HCT116 (cell line): ENCODE data around the gene RPL13A. TPM values are rescaled to one million over a fixed set of nuclear protein-coding genes. Genes with fewer than 3 reads are reported as not detected.

Experiments used
- ATAC-seq: fragments of 200-7000 bp; cut with Tn5 transposase; 2 replicates; pipeline ENCODE4 v1.9.1; 2020; ENCODE audit warnings: mild to moderate bottlenecking, moderate library complexity
- BruUV-seq: library from RNA; stranded (reverse); fragments of 400-500 nt; replicated peaks from 2 replicates; lab custom pipeline; 2021; lab: Mats Ljungman, UMichigan
- CTCF ChIA-PET: fragments of 300-600 bp; sonication (Branson Sonifier 250); formaldehyde crosslinking; loops from one replicate; lab custom pipeline; 2021; ENCODE audit warnings: antibody characterized with exemption; lab: Charles Lee
- POLR2A ChIA-PET: fragments of 300-600, 350-600 bp; sonication (Branson Sonifier 250); formaldehyde crosslinking; loops from one replicate; lab custom pipeline; 2021; ENCODE audit warnings: antibody characterized with exemption; lab: Charles Lee
- RAD21 ChIA-PET, 2 experiments: fragments of 300-600 bp; sonication (Branson Sonifier 250); formaldehyde crosslinking; loops; one replicate each; lab custom pipeline; 2023; ENCODE audit warnings: low total read pairs in 2 of 2; ENCODE audit not compliant: uncharacterized antibody in 2 of 2, unreplicated experiment in 2 of 2, low non-redundant PET in 1 of 2; lab: Charles Lee
- DNase-seq: peaks from one replicate; pipeline ENCODE4 v3.0.0-alpha.2; 2010; ENCODE audit warnings: low read depth, low spot score
- H2AFZ ChIP-seq: fragments of 200-600 bp; shearing (Covaris generic), sonication (generic); 2 replicates; pipeline ENCODE4 v1.6.1; 2017; ENCODE audit warnings: low read depth, mixed run types, mixed read lengths, antibody characterized with exemption, low read length; ENCODE audit not compliant: poor library complexity, severe bottlenecking
- H3K27ac ChIP-seq: 2 replicates; pipeline ENCODE4 v1.5.1; 2012; ENCODE audit warnings: low read depth, low read length
- H3K27me3 ChIP-seq: fragments of 200-600 bp; sonication (generic); 2 replicates; pipeline ENCODE4 v1.6.1; 2016; ENCODE audit warnings: mixed run types, low read length, mixed read lengths; ENCODE audit not compliant: insufficient read depth
- H3K36me3 ChIP-seq, 2 experiments: fragments of 200-500 bp in 1 of 2; fragments of 200-600 bp in 1 of 2; sonication (Bioruptor generic) in 1 of 2; sonication (generic) in 1 of 2; 2 replicates each; pipeline versions ENCODE4 v1.5.1 to v1.6.1; 2014 to 2016; ENCODE audit warnings: low read length in 2 of 2, inconsistent platforms in 1 of 2, mixed read lengths in 1 of 2, mixed run types in 1 of 2; ENCODE audit not compliant: insufficient read depth in 2 of 2, control insufficient read depth in 1 of 2
- H3K4me1 ChIP-seq, 2 experiments: fragments of 200-600 bp in 1 of 2; sonication (generic) in 1 of 2; 2 replicates each; pipeline versions ENCODE4 v1.5.1 to v1.6.1; 2012 to 2017; ENCODE audit warnings: low read length in 2 of 2, inconsistent platforms in 1 of 2, mild to moderate bottlenecking in 1 of 2, mixed read lengths in 1 of 2, mixed run types in 1 of 2, moderate library complexity in 1 of 2; ENCODE audit not compliant: insufficient read depth in 2 of 2, control insufficient read depth in 1 of 2
- H3K4me2 ChIP-seq: fragments of 200-600 bp; sonication (generic); 2 replicates; pipeline ENCODE4 v1.6.1; 2017; ENCODE audit warnings: mixed run types, low read length, mixed read lengths
- H3K4me3 ChIP-seq, 2 experiments: fragments of 200-600 bp in 1 of 2; sonication (generic) in 1 of 2; replicated peaks in 1 of 2; 2 replicates each; pipeline ENCODE4 v1.5.1; 2011 to 2016; ENCODE audit warnings: low read length in 2 of 2, control low read depth in 1 of 2, low read depth in 1 of 2, mild to moderate bottlenecking in 1 of 2, mixed read lengths in 1 of 2, mixed run types in 1 of 2
- H3K79me2 ChIP-seq: fragments of 200-600 bp; sonication (generic); 2 replicates; pipeline ENCODE4 v1.6.1; 2017; ENCODE audit warnings: mild to moderate bottlenecking, mixed run types, low read length, moderate library complexity, mixed read lengths; ENCODE audit not compliant: insufficient read depth
- H3K9ac ChIP-seq: fragments of 200-600 bp; sonication (generic); 2 replicates; pipeline ENCODE4 v1.6.1; 2016; ENCODE audit warnings: low read length, mixed read lengths
- H3K9me2 ChIP-seq: fragments of 200-600 bp; sonication (generic), shearing (Covaris generic); 2 replicates; pipeline ENCODE4 v1.6.1; 2017; ENCODE audit warnings: mixed run types, mild to moderate bottlenecking, moderate library complexity; ENCODE audit not compliant: insufficient read depth
- H3K9me3 ChIP-seq, 2 experiments: fragments of 200-500 bp in 1 of 2; fragments of 200-600 bp in 1 of 2; sonication (Bioruptor generic) in 1 of 2; sonication (generic) in 1 of 2; 2 replicates each; pipeline ENCODE4 v1.6.1; 2014 to 2017; ENCODE audit warnings: low read length in 2 of 2, mixed read lengths in 2 of 2, inconsistent platforms in 1 of 2, low read depth in 1 of 2, mild to moderate bottlenecking in 1 of 2, mixed run types in 1 of 2, moderate library complexity in 1 of 2; ENCODE audit not compliant: control insufficient read depth in 1 of 2, insufficient read depth in 1 of 2
- H4K20me1 ChIP-seq: fragments of 200-600 bp; sonication (generic), shearing (Covaris generic); 2 replicates; pipeline ENCODE4 v1.6.1; 2017; ENCODE audit warnings: mixed run types, mild to moderate bottlenecking, moderate library complexity; ENCODE audit not compliant: insufficient read depth
- CBX3 ChIP-seq: IDR thresholded peaks from 2 replicates; pipeline ENCODE4 v1.6.1; 2012; ENCODE audit warnings: low read depth
- EGR1 ChIP-seq: IDR thresholded peaks from 2 replicates; pipeline ENCODE4 v1.6.1; 2012; ENCODE audit warnings: low read depth
- ELF1 ChIP-seq: IDR thresholded peaks from 2 replicates; pipeline ENCODE4 v1.6.1; 2012; ENCODE audit warnings: low read depth, borderline replicate concordance
- EZH2 ChIP-seq: fragments of 200-600 bp; sonication (generic); IDR thresholded peaks from 2 replicates; pipeline ENCODE4 v1.6.1; 2017; ENCODE audit warnings: antibody characterized with exemption, mixed run types
- JUND ChIP-seq: IDR thresholded peaks from 2 replicates; pipeline ENCODE4 v1.6.1; 2012
- MAX ChIP-seq: IDR thresholded peaks from 2 replicates; pipeline ENCODE4 v1.6.1; 2012
- POLR2AphosphoS5 ChIP-seq: IDR thresholded peaks from 2 replicates; pipeline ENCODE4 v1.6.1; 2011; ENCODE audit warnings: mild to moderate bottlenecking, low read depth, low read length, moderate library complexity
- RAD21 ChIP-seq: IDR thresholded peaks from 2 replicates; pipeline ENCODE4 v1.6.1; 2012; ENCODE audit warnings: low read depth, mild to moderate bottlenecking
- SP1 ChIP-seq: IDR thresholded peaks from 2 replicates; pipeline ENCODE4 v1.6.1; 2012; ENCODE audit warnings: low read depth
- ZFX ChIP-seq: fragments of 450-650 bp; IDR thresholded peaks from 2 replicates; pipeline ENCODE4 v1.6.1; 2017
- intact Hi-C: fragments of 100-400 bp; cut with micrococcal nuclease; formaldehyde crosslinking; loops from 2 replicates; pipeline ENCODE4 v1.10.0; 2022
- total RNA-seq: library from RNA; stranded (reverse); gene quantifications from one replicate; pipeline ENCODE4 v1.2.1, GENCODE V29; 2021; ENCODE audit not compliant: unreplicated experiment
- TF ChIP-seq, protein P1 (sequence below), 3 experiments: fragments of 200-600 bp in 1 of 3; sonication (generic) in 1 of 3; IDR thresholded peaks in 2 of 3; conservative IDR thresholded peaks in 1 of 3; 2 replicates each; pipeline ENCODE4 v1.5.1; 2012 to 2017; ENCODE audit warnings: low read depth in 2 of 3, low read length in 2 of 3, antibody characterized with exemption in 1 of 3, borderline replicate concordance in 1 of 3, control low read depth in 1 of 3, mild to moderate bottlenecking in 1 of 3, mixed read lengths in 1 of 3, mixed run types in 1 of 3, moderate library complexity in 1 of 3; ENCODE audit not compliant: insufficient read depth in 1 of 3
- TF ChIP-seq, protein P2 (sequence below): IDR thresholded peaks from 2 replicates; pipeline ENCODE4 v1.6.1; 2012; ENCODE audit warnings: low read depth
- TF ChIP-seq, protein P3 (sequence below): IDR thresholded peaks from 2 replicates; pipeline ENCODE4 v1.6.1; 2011; ENCODE audit warnings: mild to moderate bottlenecking, low read length, moderate library complexity; ENCODE audit not compliant: insufficient replicate concordance; ENCODE audit errors: extremely low read depth

RPL13A gene
- total RNA-seq, 1 experiment from 2014 or later, result 3,719 TPM

DNA sequence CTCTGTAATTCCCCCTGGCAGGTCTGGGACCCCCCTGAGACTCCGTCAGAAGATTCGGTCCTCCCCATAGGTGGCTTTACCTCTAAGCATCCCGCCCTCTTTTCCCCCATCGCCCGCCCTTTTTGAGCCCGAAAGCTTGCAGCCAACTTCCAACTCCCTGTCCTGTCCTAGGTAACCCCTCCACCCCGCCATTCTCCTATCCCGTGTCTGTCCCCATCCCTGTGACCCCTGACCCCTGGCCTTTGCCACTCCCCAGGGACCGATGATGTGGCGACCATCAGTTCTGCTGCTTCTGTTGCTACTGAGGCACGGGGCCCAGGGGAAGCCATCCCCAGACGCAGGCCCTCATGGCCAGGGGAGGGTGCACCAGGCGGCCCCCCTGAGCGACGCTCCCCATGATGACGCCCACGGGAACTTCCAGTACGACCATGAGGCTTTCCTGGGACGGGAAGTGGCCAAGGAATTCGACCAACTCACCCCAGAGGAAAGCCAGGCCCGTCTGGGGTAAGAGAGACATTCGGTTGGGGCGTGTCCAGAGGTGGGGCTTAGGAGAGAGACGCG is 40.9 kb downstream of the RPL13A start:
- ChIA-PET POLR2A (no interaction called here), RAD21 (no interaction called here), CTCF (no interaction called here)
- no peak for ATAC-seq
- no peak for DNase-seq
- Histone ChIP-seq H3K4me2 (no peak overlapping the region), H3K9me3 (no peaks in the 10 kb centered on the region), H3K27ac (no peak overlapping the region), H3K36me3 (no peaks in the 10 kb centered on the region), H3K27me3 (no peaks in the 10 kb centered on the region)
- BruUV-seq, result no TSS peak
- intact Hi-C loops, result no loop called here
- no peak for TF ChIP-seq ELF1
- TF ChIP-seq, all 23 proteins: peak for 0
- H2AFZ ChIP-seq, result no peak overlapping the region
- H3K4me3 ChIP-seq, result no peak overlapping the region
- no peak overlapping the region for H3K9ac ChIP-seq
- peaks cover 0 to 2% of the 10 kb centered on the region in 2 experiments; a peak in 1 of 4 replicates for H3K4me1 ChIP-seq
- no peaks in the 10 kb centered on the region for H3K79me2 ChIP-seq
- no peaks in the 10 kb centered on the region for H4K20me1 ChIP-seq
- no peaks in the 10 kb centered on the region for H3K9me2 ChIP-seq

- Histone ChIP-seq H3K4me3 (no peak overlapping the region), H4K20me1 (no peaks in the 10 kb centered on the region), H3K27ac (no peak overlapping the region), H3K4me1 (peaks cover 0 to 10% of the 10 kb centered on the region in 2 experiments; a peak in 1 of 4 replicates), H2AFZ (no peak overlapping the region), H3K36me3 (no peaks in the 10 kb centered on the region), H3K9me2 (no peaks in the 10 kb centered on the region), H3K27me3 (no peaks in the 10 kb centered on the region), H3K4me2 (no peak overlapping the region), H3K9ac (no peak overlapping the region), H3K9me3 (no peaks in the 10 kb centered on the region), H3K79me2 (no peaks in the 10 kb centered on the region)
- POLR2A ChIA-PET, result no interaction called here
- RAD21 ChIA-PET, result no interaction called here
- DNase-seq (no peak), ATAC-seq (no peak)
- intact Hi-C loops, result no loop called here
- CTCF ChIA-PET, result no interaction called here
- no TSS peak for BruUV-seq
- no peak for TF ChIP-seq MAX
- TF ChIP-seq SP1, result no peak
- no peak for TF ChIP-seq ZFX
- TF ChIP-seq JUND, result no peak
- TF ChIP-seq POLR2AphosphoS5, result no peak
- TF ChIP-seq, protein P1, sequence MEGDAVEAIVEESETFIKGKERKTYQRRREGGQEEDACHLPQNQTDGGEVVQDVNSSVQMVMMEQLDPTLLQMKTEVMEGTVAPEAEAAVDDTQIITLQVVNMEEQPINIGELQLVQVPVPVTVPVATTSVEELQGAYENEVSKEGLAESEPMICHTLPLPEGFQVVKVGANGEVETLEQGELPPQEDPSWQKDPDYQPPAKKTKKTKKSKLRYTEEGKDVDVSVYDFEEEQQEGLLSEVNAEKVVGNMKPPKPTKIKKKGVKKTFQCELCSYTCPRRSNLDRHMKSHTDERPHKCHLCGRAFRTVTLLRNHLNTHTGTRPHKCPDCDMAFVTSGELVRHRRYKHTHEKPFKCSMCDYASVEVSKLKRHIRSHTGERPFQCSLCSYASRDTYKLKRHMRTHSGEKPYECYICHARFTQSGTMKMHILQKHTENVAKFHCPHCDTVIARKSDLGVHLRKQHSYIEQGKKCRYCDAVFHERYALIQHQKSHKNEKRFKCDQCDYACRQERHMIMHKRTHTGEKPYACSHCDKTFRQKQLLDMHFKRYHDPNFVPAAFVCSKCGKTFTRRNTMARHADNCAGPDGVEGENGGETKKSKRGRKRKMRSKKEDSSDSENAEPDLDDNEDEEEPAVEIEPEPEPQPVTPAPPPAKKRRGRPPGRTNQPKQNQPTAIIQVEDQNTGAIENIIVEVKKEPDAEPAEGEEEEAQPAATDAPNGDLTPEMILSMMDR (IDR thresholded peaks at IDR 0.05 in 2 of 3, conservative IDR thresholded peaks at IDR 0.05 in 1 of 3; ENCODE audit: borderline replicate concordance in 1 of 3, insufficient read depth in 1 of 3, low read depth in 2 of 3, low read length in 2 of 3), result no peak
- TF ChIP-seq EGR1, result no peak
- TF ChIP-seq, protein P2, sequence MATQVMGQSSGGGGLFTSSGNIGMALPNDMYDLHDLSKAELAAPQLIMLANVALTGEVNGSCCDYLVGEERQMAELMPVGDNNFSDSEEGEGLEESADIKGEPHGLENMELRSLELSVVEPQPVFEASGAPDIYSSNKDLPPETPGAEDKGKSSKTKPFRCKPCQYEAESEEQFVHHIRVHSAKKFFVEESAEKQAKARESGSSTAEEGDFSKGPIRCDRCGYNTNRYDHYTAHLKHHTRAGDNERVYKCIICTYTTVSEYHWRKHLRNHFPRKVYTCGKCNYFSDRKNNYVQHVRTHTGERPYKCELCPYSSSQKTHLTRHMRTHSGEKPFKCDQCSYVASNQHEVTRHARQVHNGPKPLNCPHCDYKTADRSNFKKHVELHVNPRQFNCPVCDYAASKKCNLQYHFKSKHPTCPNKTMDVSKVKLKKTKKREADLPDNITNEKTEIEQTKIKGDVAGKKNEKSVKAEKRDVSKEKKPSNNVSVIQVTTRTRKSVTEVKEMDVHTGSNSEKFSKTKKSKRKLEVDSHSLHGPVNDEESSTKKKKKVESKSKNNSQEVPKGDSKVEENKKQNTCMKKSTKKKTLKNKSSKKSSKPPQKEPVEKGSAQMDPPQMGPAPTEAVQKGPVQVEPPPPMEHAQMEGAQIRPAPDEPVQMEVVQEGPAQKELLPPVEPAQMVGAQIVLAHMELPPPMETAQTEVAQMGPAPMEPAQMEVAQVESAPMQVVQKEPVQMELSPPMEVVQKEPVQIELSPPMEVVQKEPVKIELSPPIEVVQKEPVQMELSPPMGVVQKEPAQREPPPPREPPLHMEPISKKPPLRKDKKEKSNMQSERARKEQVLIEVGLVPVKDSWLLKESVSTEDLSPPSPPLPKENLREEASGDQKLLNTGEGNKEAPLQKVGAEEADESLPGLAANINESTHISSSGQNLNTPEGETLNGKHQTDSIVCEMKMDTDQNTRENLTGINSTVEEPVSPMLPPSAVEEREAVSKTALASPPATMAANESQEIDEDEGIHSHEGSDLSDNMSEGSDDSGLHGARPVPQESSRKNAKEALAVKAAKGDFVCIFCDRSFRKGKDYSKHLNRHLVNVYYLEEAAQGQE, result no peak
- TF ChIP-seq, protein P3, sequence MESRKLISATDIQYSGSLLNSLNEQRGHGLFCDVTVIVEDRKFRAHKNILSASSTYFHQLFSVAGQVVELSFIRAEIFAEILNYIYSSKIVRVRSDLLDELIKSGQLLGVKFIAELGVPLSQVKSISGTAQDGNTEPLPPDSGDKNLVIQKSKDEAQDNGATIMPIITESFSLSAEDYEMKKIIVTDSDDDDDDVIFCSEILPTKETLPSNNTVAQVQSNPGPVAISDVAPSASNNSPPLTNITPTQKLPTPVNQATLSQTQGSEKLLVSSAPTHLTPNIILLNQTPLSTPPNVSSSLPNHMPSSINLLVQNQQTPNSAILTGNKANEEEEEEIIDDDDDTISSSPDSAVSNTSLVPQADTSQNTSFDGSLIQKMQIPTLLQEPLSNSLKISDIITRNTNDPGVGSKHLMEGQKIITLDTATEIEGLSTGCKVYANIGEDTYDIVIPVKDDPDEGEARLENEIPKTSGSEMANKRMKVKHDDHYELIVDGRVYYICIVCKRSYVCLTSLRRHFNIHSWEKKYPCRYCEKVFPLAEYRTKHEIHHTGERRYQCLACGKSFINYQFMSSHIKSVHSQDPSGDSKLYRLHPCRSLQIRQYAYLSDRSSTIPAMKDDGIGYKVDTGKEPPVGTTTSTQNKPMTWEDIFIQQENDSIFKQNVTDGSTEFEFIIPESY, result no peak
- TF ChIP-seq EZH2, result no peak
- TF ChIP-seq CBX3, result no peak
- no peak for TF ChIP-seq ELF1
- TF ChIP-seq RAD21, result no peak
Observed at GRCh38 chr19:49530708-49531107, 43.3 kb downstream of the RPL13A start.
